ENCODE data around the gene BUD23.

DNA sequence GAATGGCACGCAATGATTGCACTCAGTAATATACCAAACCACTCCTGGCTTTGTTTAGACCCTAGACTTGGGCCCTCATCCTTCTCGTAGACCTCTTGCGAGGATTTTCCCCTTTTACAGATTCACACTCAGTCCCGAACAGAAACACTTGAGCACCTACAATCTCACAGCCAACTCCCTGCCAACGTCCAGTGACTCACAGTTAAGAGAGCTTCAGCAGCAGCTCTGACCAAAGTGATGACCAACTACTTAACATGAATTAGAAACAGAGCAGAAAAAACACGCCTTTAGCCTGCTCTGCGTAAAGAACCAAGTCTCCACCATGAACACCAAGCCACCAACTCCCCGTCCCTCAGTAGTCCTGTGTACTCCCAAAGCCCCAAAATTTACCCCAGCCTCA lies 2.4 kb upstream of the BUD23 start:
- TF ChIP-seq CTCF (IDR thresholded peaks at IDR 0.05), result no peak
- no peak for TF ChIP-seq EP300 (IDR thresholded peaks at IDR 0.05)
- TF ChIP-seq POLR2AphosphoS5 (IDR thresholded peaks at IDR 0.05), result no peak

All from stomach (tissue), 4 donors.